GM10266 (cell line): ENCODE results near the gene UACA.
"Not testable (repeated sequence)": the region's sequence is repeated elsewhere in the genome, so short reads cannot be mapped to it uniquely, and the experiment has no call there.

ENCODE experiments used
- DNase-seq: peaks from one replicate; pipeline ENCODE4 v3.0.0; 2012; ENCODE audit errors: extremely low spot score
- CTCF ChIP-seq: IDR thresholded peaks from 2 replicates; pipeline ENCODE4 v1.5.1; 2012; ENCODE audit warnings: mild to moderate bottlenecking, low read depth; ENCODE audit not compliant: control insufficient read depth, insufficient read depth; ENCODE audit errors: missing control alignments

Gene UACA

GRCh38 chr15:70750203-70750869 lies 13.0 kb downstream of the UACA start:
- no peak for DNase-seq

DNA sequence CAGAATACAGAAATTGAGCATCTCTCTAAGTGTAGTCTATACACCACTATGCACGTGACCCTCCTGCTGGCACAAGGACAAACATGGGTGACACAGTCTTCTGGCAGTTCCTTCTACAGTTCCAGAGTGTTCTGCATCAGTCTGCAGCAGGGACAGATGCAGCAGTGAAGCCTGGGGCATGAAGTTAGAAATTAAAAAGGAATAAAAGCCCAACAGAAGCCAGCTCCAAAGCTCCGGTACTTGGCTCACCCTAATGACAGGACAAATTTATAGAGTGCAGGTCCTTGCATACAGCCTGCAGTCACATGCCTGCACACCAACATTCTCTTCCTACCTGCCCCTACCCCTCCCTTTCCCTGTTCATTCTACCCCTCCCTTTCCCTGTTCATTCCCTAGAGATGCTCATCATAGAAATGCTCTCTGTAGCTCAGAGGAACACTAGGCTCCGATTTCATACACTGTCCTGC lies 15.0 kb downstream of the UACA start:
- no peak for TF ChIP-seq CTCF
- DNase-seq, result no peak

More at GRCh38 chr15:70750203-70750869, 13.0 kb downstream of the UACA start:
- no peak for TF ChIP-seq CTCF

- DNase-seq, result not testable (repeated sequence)
These were observed 16.8 kb downstream of the UACA start for GRCh38 chr15:70746598-70746997.

DNA sequence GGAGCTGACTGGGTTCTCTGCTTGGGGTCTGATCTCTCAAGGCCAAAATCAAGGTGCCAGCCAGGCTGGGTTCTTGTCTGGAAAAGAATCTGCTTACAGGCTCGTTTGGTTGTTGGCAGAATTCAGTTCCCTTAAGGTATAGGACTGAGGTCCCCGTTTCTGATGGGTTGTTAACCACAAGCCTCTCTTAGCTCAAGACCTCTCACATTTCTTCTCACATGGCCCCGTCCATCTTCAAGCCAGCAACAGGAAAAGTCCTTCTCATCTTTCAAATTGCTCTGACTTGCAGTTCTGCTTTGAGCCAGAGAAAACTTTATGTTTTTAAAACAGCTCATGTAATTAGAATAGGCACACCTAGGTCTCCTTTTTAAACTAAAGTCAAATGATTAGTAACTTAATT lies 20.4 kb downstream of the UACA start:
- TF ChIP-seq CTCF, result no peak
- no peak for DNase-seq

- TF ChIP-seq CTCF, result no peak
- no peak for DNase-seq
These were observed 21.6 kb downstream of the UACA start for GRCh38 chr15:70741677-70742293.

DNA sequence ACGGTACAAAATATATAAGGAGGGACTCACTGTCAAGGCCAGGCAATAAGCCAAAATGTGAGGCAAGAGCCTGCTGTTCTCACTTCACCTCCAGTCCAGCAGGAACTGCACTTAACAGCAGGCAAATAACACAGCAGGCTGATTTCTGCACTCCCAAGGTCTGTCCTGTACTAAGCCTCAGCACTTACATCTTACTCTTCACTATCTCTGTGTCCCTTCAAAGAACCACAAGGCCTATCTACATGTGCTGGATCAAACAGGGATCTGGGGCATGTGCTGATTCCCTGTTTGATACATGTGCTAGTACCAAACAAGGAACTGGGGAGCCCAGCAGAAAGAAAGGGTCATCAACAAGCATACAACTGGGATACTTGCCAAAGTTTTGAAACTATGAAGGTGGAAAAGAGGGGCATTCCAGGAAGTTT lies 22.2 kb downstream of the UACA start:
- no peak for DNase-seq
- TF ChIP-seq CTCF, result no peak

- DNase-seq, result not testable (repeated sequence)
These were observed 28.3 kb downstream of the UACA start for GRCh38 chr15:70735040-70735439.

DNA sequence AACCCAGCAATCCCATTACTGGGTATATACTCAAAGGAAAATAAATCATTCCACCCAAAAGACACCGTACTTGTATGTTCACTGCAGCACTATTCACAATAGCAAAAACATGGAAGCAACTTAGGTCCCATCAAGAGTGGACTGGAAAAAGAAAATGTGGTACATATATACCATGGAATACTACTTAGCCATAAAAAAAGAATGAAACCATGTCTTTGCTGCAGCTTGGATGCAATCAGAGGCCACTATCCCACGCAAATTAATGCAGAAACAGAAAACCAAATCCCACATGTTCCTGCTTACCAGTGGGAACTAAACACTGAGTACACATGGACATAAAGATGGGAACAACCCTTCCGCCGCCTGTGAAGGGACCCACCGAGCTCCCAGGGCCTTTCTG lies 34.2 kb downstream of the UACA start:
- DNase-seq, result no peak
- TF ChIP-seq CTCF, result no peak
